Measurements from ENCODE around the gene G6PD. TPM values are rescaled to one million over a fixed set of nuclear protein-coding genes. Genes with fewer than 3 reads are reported as not detected.

G6PD gene
- total and polyA plus RNA-seq, 2 of the 8 experiments (the other 6 are each of a cell fraction or from before 2014, with no cell fraction given): 47.3 to 55.1 TPM

- no peak for TF ChIP-seq CTBP2 (IDR thresholded peaks at IDR 0.05; ENCODE audit: borderline replicate concordance, insufficient read depth, insufficient read length, low read length)
Observed at GRCh38 chrX:154494715-154495114, 51.9 kb downstream of the G6PD start (continued).

All from H1 (cell line).